Progenitor cell of endocrine pancreas (in vitro differentiated cells): ENCODE results near the gene MBD5. TPM values are rescaled to one million over a fixed set of nuclear protein-coding genes. Genes with fewer than 3 reads are reported as not detected.

Source experiments
- DNase-seq: peaks from one replicate; pipeline ENCODE4 v3.0.0; 2021; ENCODE audit warnings: low spot score; ENCODE audit not compliant: unreplicated experiment
- H3K27ac Mint-ChIP-seq: 2 replicates; pipeline ENCODE4 v1.8.0; 2021; ENCODE audit warnings: mild to moderate bottlenecking, moderate library complexity, mixed read lengths
- H3K27me3 Mint-ChIP-seq: 2 replicates; pipeline ENCODE4 v1.8.0; 2021; ENCODE audit warnings: mixed read lengths
- H3K36me3 Mint-ChIP-seq: 2 replicates; pipeline ENCODE4 v1.8.0; 2022; ENCODE audit warnings: mixed read lengths; ENCODE audit not compliant: insufficient read depth
- H3K4me1 Mint-ChIP-seq: 2 replicates; pipeline ENCODE4 v1.8.0; 2021; ENCODE audit warnings: low read depth, mixed read lengths
- H3K4me3 Mint-ChIP-seq: 2 replicates; pipeline ENCODE4 v1.8.0; 2021; ENCODE audit warnings: low read depth, mild to moderate bottlenecking, moderate library complexity, mixed read lengths
- H3K9me3 Mint-ChIP-seq: 2 replicates; pipeline ENCODE4 v1.8.0; 2021; ENCODE audit warnings: low read depth, mixed read lengths
- total RNA-seq: library from RNA; stranded (reverse); gene quantifications from 2 replicates; pipeline ENCODE4 v1.2.1, GENCODE V29; 2021
- TF ChIP-seq, protein P1 (sequence below): fragments of 200-600 bp; sonication (generic); IDR thresholded peaks from one replicate; pipeline ENCODE4 v1.5.0; 2021; ENCODE audit warnings: antibody characterized with exemption, mild to moderate bottlenecking; ENCODE audit not compliant: unreplicated experiment

The MBD5 gene
- total RNA-seq, 1 donor from 2014 or later = 65.6 TPM

DNA sequence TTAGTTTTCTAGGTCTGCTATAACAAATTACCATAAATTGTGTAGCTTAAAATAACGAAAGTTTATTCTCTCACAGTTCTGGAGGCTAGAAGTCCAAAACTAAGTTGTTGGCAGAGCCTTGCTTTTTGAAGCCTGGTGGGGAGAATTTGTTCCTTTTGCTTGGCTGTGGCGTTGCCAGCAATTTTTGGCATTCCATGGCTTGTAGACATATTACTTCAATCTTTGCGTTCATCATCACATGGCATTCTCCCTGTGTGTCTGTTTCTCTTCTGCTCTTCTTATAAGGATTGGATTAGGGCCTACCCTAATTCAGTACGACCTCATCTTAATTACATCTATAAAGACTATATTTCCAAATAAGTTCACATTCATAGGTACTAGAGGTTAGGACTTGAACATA lies 217.7 kb downstream of the MBD5 start:
- no peak for DNase-seq
- Mint-ChIP-seq H3K27me3 (no peaks in the 10 kb centered on the region), H3K36me3 (peaks cover 51% of the 10 kb centered on the region), H3K9me3 (peaks cover 21% of the 10 kb centered on the region), H3K4me1 (no peaks in the 10 kb centered on the region), H3K27ac (no peak overlapping the region), H3K4me3 (no peak overlapping the region)
- TF ChIP-seq, protein P1, sequence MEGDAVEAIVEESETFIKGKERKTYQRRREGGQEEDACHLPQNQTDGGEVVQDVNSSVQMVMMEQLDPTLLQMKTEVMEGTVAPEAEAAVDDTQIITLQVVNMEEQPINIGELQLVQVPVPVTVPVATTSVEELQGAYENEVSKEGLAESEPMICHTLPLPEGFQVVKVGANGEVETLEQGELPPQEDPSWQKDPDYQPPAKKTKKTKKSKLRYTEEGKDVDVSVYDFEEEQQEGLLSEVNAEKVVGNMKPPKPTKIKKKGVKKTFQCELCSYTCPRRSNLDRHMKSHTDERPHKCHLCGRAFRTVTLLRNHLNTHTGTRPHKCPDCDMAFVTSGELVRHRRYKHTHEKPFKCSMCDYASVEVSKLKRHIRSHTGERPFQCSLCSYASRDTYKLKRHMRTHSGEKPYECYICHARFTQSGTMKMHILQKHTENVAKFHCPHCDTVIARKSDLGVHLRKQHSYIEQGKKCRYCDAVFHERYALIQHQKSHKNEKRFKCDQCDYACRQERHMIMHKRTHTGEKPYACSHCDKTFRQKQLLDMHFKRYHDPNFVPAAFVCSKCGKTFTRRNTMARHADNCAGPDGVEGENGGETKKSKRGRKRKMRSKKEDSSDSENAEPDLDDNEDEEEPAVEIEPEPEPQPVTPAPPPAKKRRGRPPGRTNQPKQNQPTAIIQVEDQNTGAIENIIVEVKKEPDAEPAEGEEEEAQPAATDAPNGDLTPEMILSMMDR = no peak

DNA sequence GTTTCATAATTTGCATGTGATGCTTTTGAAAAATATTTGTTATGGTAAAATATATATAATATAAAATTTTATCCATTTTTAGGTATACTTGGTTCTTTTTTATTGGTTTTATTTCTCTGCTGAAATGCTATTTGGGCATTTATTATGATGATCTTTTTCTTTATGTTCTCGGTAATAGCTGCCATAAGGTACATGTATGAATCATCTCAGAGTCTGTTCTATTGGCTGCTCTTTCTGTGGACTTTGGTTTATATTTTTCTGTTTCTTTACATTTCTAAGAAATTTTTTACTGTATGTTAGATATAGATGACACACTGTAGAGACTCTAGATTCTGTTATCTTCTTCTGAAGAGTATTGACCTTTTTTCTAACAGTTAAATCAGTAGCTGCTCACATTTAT lies 219.9 kb downstream of the MBD5 start:
- Mint-ChIP-seq H3K27ac (no peak overlapping the region), H3K27me3 (no peaks in the 10 kb centered on the region), H3K9me3 (peaks cover 21% of the 10 kb centered on the region), H3K4me1 (peaks cover 1% of the 10 kb centered on the region), H3K36me3 (peaks cover 45% of the 10 kb centered on the region), H3K4me3 (no peak overlapping the region)
- TF ChIP-seq, protein P1 = no peak
- DNase-seq = no peak

DNA sequence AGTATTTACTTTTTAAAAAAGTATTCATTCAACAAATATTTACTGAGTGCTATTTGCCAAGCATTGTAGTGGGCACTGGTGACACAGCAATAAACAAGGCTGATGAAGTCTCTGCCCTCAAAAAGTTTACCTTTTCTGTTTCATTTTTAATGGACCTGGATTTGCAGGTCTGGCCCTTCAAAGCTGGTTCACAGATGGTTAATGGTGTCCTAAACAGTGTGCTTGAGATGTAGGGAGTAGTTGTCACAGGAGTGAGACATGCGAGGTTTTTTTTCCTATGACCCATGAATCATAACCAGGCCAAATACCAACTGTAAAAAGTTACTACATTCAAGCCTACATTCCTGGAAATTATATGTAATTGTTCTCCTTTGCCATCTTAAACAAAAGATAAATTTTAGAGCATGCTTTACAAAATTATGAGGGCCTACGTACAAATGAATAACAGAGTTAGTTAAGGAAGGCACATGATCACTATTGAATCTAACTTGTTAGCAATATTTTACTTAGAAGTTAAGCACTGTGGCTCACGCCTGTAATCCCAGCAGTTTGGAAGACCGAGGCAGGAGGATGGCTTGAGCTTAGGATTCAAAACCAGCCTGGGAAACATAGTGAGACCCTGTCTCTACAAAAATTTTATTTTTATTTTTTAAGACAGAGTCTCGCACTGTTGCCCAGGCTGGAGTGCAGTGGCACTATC lies 223.9 kb downstream of the MBD5 start:
- H3K9me3 Mint-ChIP-seq = peaks cover 6% of the 10 kb centered on the region

DNA sequence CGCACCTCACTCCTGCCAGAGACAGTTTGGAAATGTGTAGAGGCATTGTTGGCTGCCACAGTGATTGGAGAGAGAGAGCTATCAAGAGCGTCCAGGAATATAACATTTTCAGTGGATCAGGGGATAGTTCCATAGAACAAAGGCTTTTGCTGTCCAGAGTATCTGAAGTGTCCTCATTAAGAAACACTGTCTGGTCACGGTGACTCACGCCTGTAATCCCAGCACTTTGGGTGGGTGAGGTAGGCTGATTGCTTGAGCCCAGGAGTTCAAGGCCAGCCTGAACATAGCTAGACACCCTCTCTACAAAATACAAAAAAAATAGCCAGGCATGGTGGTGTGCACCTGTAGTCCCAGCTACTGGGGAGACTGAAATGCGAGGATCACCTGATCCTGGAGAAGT lies 231.1 kb downstream of the MBD5 start:
- TF ChIP-seq, protein P1 = no peak
- Mint-ChIP-seq H3K27me3 (no peaks in the 10 kb centered on the region), H3K36me3 (peaks cover 35% of the 10 kb centered on the region), H3K4me3 (no peak overlapping the region), H3K9me3 (peaks cover 23% of the 10 kb centered on the region), H3K27ac (no peak overlapping the region), H3K4me1 (no peaks in the 10 kb centered on the region)
- no peak for DNase-seq

More for the DNA sequence above, 223.9 kb downstream of the MBD5 start:
- peaks cover 1% of the 10 kb centered on the region for H3K4me1 Mint-ChIP-seq
- H3K36me3 Mint-ChIP-seq = peaks cover 16% of the 10 kb centered on the region
- H3K4me3 Mint-ChIP-seq = no peak overlapping the region
- no peak for DNase-seq
- no peak overlapping the region for H3K27ac Mint-ChIP-seq
- TF ChIP-seq, protein P1 = no peak
- H3K27me3 Mint-ChIP-seq = no peaks in the 10 kb centered on the region

DNA sequence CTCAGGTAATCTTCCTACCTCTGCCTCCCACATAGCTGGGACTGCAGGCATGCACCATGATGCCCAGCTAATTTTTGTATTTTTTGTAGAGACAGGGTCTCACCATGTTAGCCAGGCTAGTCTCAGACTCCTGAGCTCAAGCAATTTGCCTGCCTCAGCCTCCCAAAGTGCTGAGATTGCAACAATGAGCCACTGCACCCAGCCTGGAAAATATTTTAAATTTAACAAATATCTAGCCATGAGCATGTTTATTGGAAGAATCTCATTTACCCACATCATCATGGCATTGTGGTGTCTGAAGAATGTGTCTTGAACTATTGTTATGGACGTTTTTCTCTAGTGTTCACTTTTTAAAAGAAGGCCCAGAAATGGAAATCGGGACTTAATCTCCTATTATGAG lies 231.8 kb downstream of the MBD5 start:
- H3K4me3 Mint-ChIP-seq = no peak overlapping the region

More for the DNA sequence above, 231.8 kb downstream of the MBD5 start:
- peaks cover 38% of the 10 kb centered on the region for H3K36me3 Mint-ChIP-seq
- no peak overlapping the region for H3K27ac Mint-ChIP-seq
- H3K4me1 Mint-ChIP-seq = no peaks in the 10 kb centered on the region
- no peaks in the 10 kb centered on the region for H3K27me3 Mint-ChIP-seq
- no peak for DNase-seq
- TF ChIP-seq, protein P1 = no peak
- peaks cover 23% of the 10 kb centered on the region for H3K9me3 Mint-ChIP-seq
